ENCODE results near the gene DEGS2.

- TF ChIP-seq CTCF (IDR thresholded peaks at IDR 0.05; ENCODE audit: borderline replicate concordance, extremely low read depth, low read length, poor library complexity, severe bottlenecking) (no peak), EZH2 (IDR thresholded peaks at IDR 0.05; ENCODE audit: borderline replicate concordance, low read depth, low read length, severe bottlenecking) (no peak)
Observed at GRCh38 chr14:100115236-100115635, 44.2 kb downstream of the DEGS2 start.
